ENCODE data around the gene SF3A1. TPM values are rescaled to one million over a fixed set of nuclear protein-coding genes. Genes with fewer than 3 reads are reported as not detected.

SF3A1 gene
- total RNA-seq, 2 experiments from 2014 or later, result 220 to 233 TPM

- Mint-ChIP-seq H3K27me3 (no peaks in the 10 kb centered on the region), H3K27ac (no peak overlapping the region), H3K4me3 (no peak overlapping the region), H3K9me3 (no peaks in the 10 kb centered on the region), H3K36me3 (peaks cover 50% of the 10 kb centered on the region), H3K4me1 (peaks cover 7% of the 10 kb centered on the region)
- no peak for DNase-seq
- ATAC-seq (ENCODE audit: low read depth), result no peak
- POLR2A ChIA-PET, result interaction anchor here (1.3 kb wide), 1 partner anchor 8 kb away, joined by 3 read pairs; no protein-coding TSS in a partner anchor
These were observed 21.5 kb downstream of the SF3A1 start for GRCh38 chr22:30335236-30335635.

GRCh38 chr22:30334646-30335045 is 22.0 kb downstream of the SF3A1 start:
- ATAC-seq (ENCODE audit: low read depth) (no peak), DNase-seq (no peak)
- POLR2A ChIA-PET, result interaction anchor here (1.3 kb wide), 1 partner anchor 7 kb away, joined by 3 read pairs; no protein-coding TSS in a partner anchor
- Mint-ChIP-seq H3K9me3 (no peaks in the 10 kb centered on the region), H3K27me3 (no peaks in the 10 kb centered on the region), H3K27ac (no peak overlapping the region), H3K36me3 (peaks cover 50% of the 10 kb centered on the region), H3K4me1 (peaks cover 7% of the 10 kb centered on the region), H3K4me3 (no peak overlapping the region)

GRCh38 chr22:30333707-30334087 is 23.0 kb downstream of the SF3A1 start:
- Mint-ChIP-seq H3K4me3 (no peak overlapping the region), H3K27me3 (no peaks in the 10 kb centered on the region), H3K9me3 (no peaks in the 10 kb centered on the region), H3K27ac (no peak overlapping the region), H3K4me1 (peaks cover 7% of the 10 kb centered on the region), H3K36me3 (peaks cover 46% of the 10 kb centered on the region)
- no peak for DNase-seq
- no peak for ATAC-seq (ENCODE audit: low read depth)
- POLR2A ChIA-PET, result no interaction called here

GRCh38 chr22:30332994-30333706 is 23.5 kb downstream of the SF3A1 start:
- ATAC-seq (ENCODE audit: low read depth) (no peak), DNase-seq (no peak)
- Mint-ChIP-seq H3K4me3 (no peak overlapping the region), H3K9me3 (no peaks in the 10 kb centered on the region), H3K27me3 (no peaks in the 10 kb centered on the region), H3K27ac (no peak overlapping the region), H3K4me1 (peaks cover 7% of the 10 kb centered on the region), H3K36me3 (peaks cover 43% of the 10 kb centered on the region)
- POLR2A ChIA-PET, result interaction anchor here (0.9 kb wide), 1 partner anchor 23 kb away, joined by 3 read pairs; no protein-coding TSS in a partner anchor

- Mint-ChIP-seq H3K4me3 (no peak overlapping the region), H3K36me3 (peaks cover 39% of the 10 kb centered on the region), H3K27ac (no peak overlapping the region), H3K27me3 (no peaks in the 10 kb centered on the region), H3K4me1 (peaks cover 10% of the 10 kb centered on the region), H3K9me3 (no peaks in the 10 kb centered on the region)
- DNase-seq, result no peak
- POLR2A ChIA-PET, result interaction anchor here (0.5 to 1.1 kb wide), 3 partner anchors 23 to 43 kb away, joined by 3 to 4 read pairs (median 4); partner anchors contain the start of gene CASTOR1
- ATAC-seq (ENCODE audit: low read depth), result no peak
These were observed 24.1 kb downstream of the SF3A1 start for GRCh38 chr22:30332551-30332950.

GRCh38 chr22:30328466-30329049 is 28.1 kb downstream of the SF3A1 start:
- no peak for ATAC-seq (ENCODE audit: low read depth)

GRCh38 chr22:30327864-30328345 is 28.8 kb downstream of the SF3A1 start:
- POLR2A ChIA-PET, result interaction anchor here (0.5 to 9.8 kb wide), 7 partner anchors 8 to 594 kb away, joined by 3 to 160 read pairs (median 19); partner anchors contain the start of genes CASTOR1, CCDC157 and SF3A1
- H3K4me3 Mint-ChIP-seq, result peak overlapping the region; percentile 80
- ATAC-seq (ENCODE audit: low read depth) (no peak), DNase-seq (no peak)
- H3K36me3 Mint-ChIP-seq, result peaks cover 32% of the 10 kb centered on the region
- no peaks in the 10 kb centered on the region for H3K9me3 Mint-ChIP-seq
- H3K27ac Mint-ChIP-seq, result peak overlapping the region; percentile 82
- H3K27me3 Mint-ChIP-seq, result no peaks in the 10 kb centered on the region
- peaks cover 35% of the 10 kb centered on the region for H3K4me1 Mint-ChIP-seq

More at GRCh38 chr22:30328466-30329049, 28.1 kb downstream of the SF3A1 start:
- Mint-ChIP-seq H3K9me3 (no peaks in the 10 kb centered on the region), H3K36me3 (peaks cover 25% of the 10 kb centered on the region), H3K27me3 (no peaks in the 10 kb centered on the region), H3K27ac (peak overlapping the region; percentile 62), H3K4me3 (no peak overlapping the region), H3K4me1 (peaks cover 29% of the 10 kb centered on the region)
- POLR2A ChIA-PET, result interaction anchor here (0.5 to 5.9 kb wide), 4 partner anchors 24 to 594 kb away, joined by 3 to 80 read pairs (median 24); partner anchors contain the start of genes CASTOR1, CCDC157 and SF3A1
- no peak for DNase-seq

GRCh38 chr22:30326706-30327362 is 29.9 kb downstream of the SF3A1 start, which contains the start of gene TBC1D10A:
Gene TBC1D10A, minus strand, starts transcription at chr22:30326941. Its CDS starts 60 bp downstream, at chr22:30326881.
- DNase-seq, result peak; percentile 96
- H3K27ac Mint-ChIP-seq, result peak within 1 kb of the TSS; percentile 86
- H3K36me3 Mint-ChIP-seq, result peaks cover 36% of the 10 kb centered on the region
- no peaks in the 10 kb centered on the region for H3K9me3 Mint-ChIP-seq
- peak within 1 kb of the TSS; percentile 95 for H3K4me3 Mint-ChIP-seq
- ATAC-seq (ENCODE audit: low read depth), result peak; percentile 85
- H3K27me3 Mint-ChIP-seq, result no peaks in the 10 kb centered on the region
- H3K4me1 Mint-ChIP-seq, result peaks cover 38% of the 10 kb centered on the region
- POLR2A ChIA-PET, result interaction anchor here (0.5 to 9.8 kb wide), 19 partner anchors 9 to 754 kb away, joined by 3 to 160 read pairs (median 3); partner anchors contain the start of genes CASTOR1, CCDC157 and SF3A1

- no peaks in the 10 kb centered on the region for H3K27me3 Mint-ChIP-seq
- DNase-seq (no peak), ATAC-seq (ENCODE audit: low read depth) (peak; percentile 10)
- peak overlapping the region; percentile 86 for H3K27ac Mint-ChIP-seq
- H3K36me3 Mint-ChIP-seq, result peaks cover 39% of the 10 kb centered on the region
- no peaks in the 10 kb centered on the region for H3K9me3 Mint-ChIP-seq
- POLR2A ChIA-PET, result interaction anchor here (0.5 to 9.8 kb wide), 16 partner anchors 9 to 452 kb away, joined by 3 to 160 read pairs (median 3); partner anchors contain the start of genes CASTOR1, CCDC157 and SF3A1
- peaks cover 41% of the 10 kb centered on the region for H3K4me1 Mint-ChIP-seq
- H3K4me3 Mint-ChIP-seq, result peak overlapping the region; percentile 95
These were observed 30.4 kb downstream of the SF3A1 start for GRCh38 chr22:30326255-30326705.

GRCh38 chr22:30325724-30326254 is 30.9 kb downstream of the SF3A1 start:
- POLR2A ChIA-PET, result interaction anchor here (1.2 to 9.8 kb wide), 5 partner anchors 13 to 36 kb away, joined by 3 to 160 read pairs (median 44); partner anchors contain the start of genes CASTOR1, CCDC157 and SF3A1
- no peaks in the 10 kb centered on the region for H3K27me3 Mint-ChIP-seq
- DNase-seq (no peak), ATAC-seq (ENCODE audit: low read depth) (no peak)
- H3K4me3 Mint-ChIP-seq, result peak overlapping the region; percentile 95
- H3K4me1 Mint-ChIP-seq, result peaks cover 43% of the 10 kb centered on the region
- H3K9me3 Mint-ChIP-seq, result no peaks in the 10 kb centered on the region
- peaks cover 41% of the 10 kb centered on the region for H3K36me3 Mint-ChIP-seq
- peak overlapping the region; percentile 86 for H3K27ac Mint-ChIP-seq

GRCh38 chr22:30325065-30325720 is 31.5 kb downstream of the SF3A1 start:
- peaks cover 46% of the 10 kb centered on the region for H3K4me1 Mint-ChIP-seq
- peaks cover 41% of the 10 kb centered on the region for H3K36me3 Mint-ChIP-seq
- peak overlapping the region; percentile 86 for H3K27ac Mint-ChIP-seq
- ATAC-seq (ENCODE audit: low read depth) (no peak), DNase-seq (no peak)
- peak overlapping the region; percentile 95 for H3K4me3 Mint-ChIP-seq
- no peaks in the 10 kb centered on the region for H3K27me3 Mint-ChIP-seq
- POLR2A ChIA-PET, result interaction anchor here (1.2 to 9.8 kb wide), 5 partner anchors 12 to 35 kb away, joined by 3 to 160 read pairs (median 44); partner anchors contain the start of genes CASTOR1, CCDC157 and SF3A1
- H3K9me3 Mint-ChIP-seq, result no peaks in the 10 kb centered on the region
